HFFc6 (cell line): ENCODE results near the gene RSU1. TPM values are rescaled to one million over a fixed set of nuclear protein-coding genes. Genes with fewer than 3 reads are reported as not detected.

Source experiments
- DNase-seq: peaks from one replicate; pipeline ENCODE4 v3.0.0-alpha.2; 2018
- H3K27ac Mint-ChIP-seq: 2 replicates; pipeline ENCODE4 v1.8.0; 2020; ENCODE audit warnings: mild to moderate bottlenecking, mixed read lengths
- H3K27me3 Mint-ChIP-seq: 2 replicates; pipeline ENCODE4 v1.8.0; 2021; ENCODE audit warnings: mild to moderate bottlenecking, moderate library complexity, mixed read lengths; ENCODE audit not compliant: insufficient read depth
- H3K36me3 Mint-ChIP-seq: 2 replicates; pipeline ENCODE4 v1.8.0; 2021; ENCODE audit warnings: low read depth, mixed read lengths
- H3K4me1 Mint-ChIP-seq: 2 replicates; pipeline ENCODE4 v1.8.0; 2020; ENCODE audit warnings: low read depth, mixed read lengths
- H3K4me3 Mint-ChIP-seq: 2 replicates; pipeline ENCODE4 v1.8.0; 2020; ENCODE audit warnings: mild to moderate bottlenecking, moderate library complexity, mixed read lengths
- H3K9me3 Mint-ChIP-seq: 2 replicates; pipeline ENCODE4 v1.8.0; 2020; ENCODE audit warnings: mild to moderate bottlenecking, mixed read lengths
- total RNA-seq, 6 experiments: library from RNA; stranded (reverse); fragmentation: NEBNext Ultra II Directional; extraction: Animal tissue kit (Norgen Biotek cat#: 25700); gene quantifications; 2 replicates in 1 of 6; 3 replicates in 5 of 6; pipeline ENCODE4 v1.2.3, GENCODE V29; 2021
- TF ChIP-seq, protein P1 (sequence below): fragments of 200-600 bp; sonication (generic); IDR thresholded peaks from 2 replicates; pipeline ENCODE4 v1.5.0; 2021; ENCODE audit warnings: antibody characterized with exemption, mild to moderate bottlenecking

Gene RSU1
- total RNA-seq, 6 experiments from 2014 or later: 182 to 239 (median 205) TPM

- TF ChIP-seq, protein P1, sequence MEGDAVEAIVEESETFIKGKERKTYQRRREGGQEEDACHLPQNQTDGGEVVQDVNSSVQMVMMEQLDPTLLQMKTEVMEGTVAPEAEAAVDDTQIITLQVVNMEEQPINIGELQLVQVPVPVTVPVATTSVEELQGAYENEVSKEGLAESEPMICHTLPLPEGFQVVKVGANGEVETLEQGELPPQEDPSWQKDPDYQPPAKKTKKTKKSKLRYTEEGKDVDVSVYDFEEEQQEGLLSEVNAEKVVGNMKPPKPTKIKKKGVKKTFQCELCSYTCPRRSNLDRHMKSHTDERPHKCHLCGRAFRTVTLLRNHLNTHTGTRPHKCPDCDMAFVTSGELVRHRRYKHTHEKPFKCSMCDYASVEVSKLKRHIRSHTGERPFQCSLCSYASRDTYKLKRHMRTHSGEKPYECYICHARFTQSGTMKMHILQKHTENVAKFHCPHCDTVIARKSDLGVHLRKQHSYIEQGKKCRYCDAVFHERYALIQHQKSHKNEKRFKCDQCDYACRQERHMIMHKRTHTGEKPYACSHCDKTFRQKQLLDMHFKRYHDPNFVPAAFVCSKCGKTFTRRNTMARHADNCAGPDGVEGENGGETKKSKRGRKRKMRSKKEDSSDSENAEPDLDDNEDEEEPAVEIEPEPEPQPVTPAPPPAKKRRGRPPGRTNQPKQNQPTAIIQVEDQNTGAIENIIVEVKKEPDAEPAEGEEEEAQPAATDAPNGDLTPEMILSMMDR: no peak
- Mint-ChIP-seq H3K27me3 (no peaks in the 10 kb centered on the region), H3K9me3 (no peaks in the 10 kb centered on the region), H3K36me3 (peaks cover 18% of the 10 kb centered on the region; the same call in 1 of the 2 replicates), H3K4me3 (no peak overlapping the region), H3K4me1 (peaks cover 8% of the 10 kb centered on the region), H3K27ac (no peak overlapping the region)
- no peak for DNase-seq
Measured at GRCh38 chr10:16685551-16685950, 131.7 kb downstream of the RSU1 start.

- Mint-ChIP-seq H3K4me1 (no peaks in the 10 kb centered on the region), H3K9me3 (no peaks in the 10 kb centered on the region), H3K27me3 (no peaks in the 10 kb centered on the region), H3K36me3 (0 out of 2 replicates have a peak, but pooled peaks cover 4% of the 10 kb centered on the region), H3K4me3 (no peak overlapping the region), H3K27ac (no peak overlapping the region)
- TF ChIP-seq, protein P1: no peak
- DNase-seq: no peak
Measured at GRCh38 chr10:16681521-16681920, 135.7 kb downstream of the RSU1 start.

DNA sequence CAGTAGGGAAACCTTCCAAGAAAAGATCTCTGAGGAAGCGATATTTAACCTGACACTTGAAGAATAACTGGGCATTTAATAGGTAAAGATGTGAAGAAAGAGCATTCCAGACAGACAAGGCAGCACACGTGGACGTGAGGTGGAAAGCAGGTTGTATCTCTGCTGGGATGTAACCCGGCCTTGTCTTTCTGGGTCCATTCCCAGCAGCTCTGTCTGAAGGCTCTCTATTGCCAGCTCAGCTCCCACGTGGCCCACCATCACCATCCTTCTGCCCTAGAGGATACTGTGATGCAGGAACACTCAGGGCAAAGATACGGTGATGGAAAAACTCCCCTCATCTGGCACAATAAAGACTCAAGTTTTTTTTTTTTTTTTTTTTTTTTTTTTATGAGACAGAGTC, 137.7 kb downstream of the RSU1 start:
- peaks cover under 1% of the 10 kb centered on the region; the same call in 1 of the 2 replicates for H3K4me1 Mint-ChIP-seq
- H3K27ac Mint-ChIP-seq: no peak overlapping the region
- H3K27me3 Mint-ChIP-seq: no peaks in the 10 kb centered on the region; the same call in 1 of the 2 replicates
- no peaks in the 10 kb centered on the region for H3K9me3 Mint-ChIP-seq
- H3K36me3 Mint-ChIP-seq: peaks cover 12% of the 10 kb centered on the region
- TF ChIP-seq, protein P1: no peak
- no peak for DNase-seq
- H3K4me3 Mint-ChIP-seq: no peak overlapping the region

DNA sequence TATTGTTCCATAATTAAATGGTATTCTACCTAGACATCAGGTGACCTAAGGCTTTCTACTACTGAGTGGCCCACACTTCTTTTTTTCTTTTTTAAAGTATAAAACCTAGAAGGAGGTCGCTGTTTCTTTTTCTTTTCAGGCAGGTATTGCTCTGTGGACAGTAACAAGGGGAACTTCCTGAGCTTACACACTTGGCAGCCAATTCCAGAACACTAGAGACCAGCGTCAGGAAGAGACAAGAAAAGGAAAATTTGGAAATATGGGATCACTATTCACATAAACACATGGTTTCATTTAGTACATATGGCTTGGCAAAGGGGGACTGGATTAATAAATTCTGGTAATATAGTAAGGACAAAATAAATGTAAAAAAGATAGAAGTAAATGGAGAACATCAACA, 141.9 kb downstream of the RSU1 start:
- no peaks in the 10 kb centered on the region; the same call in 1 of the 2 replicates for H3K27me3 Mint-ChIP-seq
- H3K4me1 Mint-ChIP-seq: peaks cover 7% of the 10 kb centered on the region; the same call in 1 of the 2 replicates
- peaks cover 26% of the 10 kb centered on the region for H3K36me3 Mint-ChIP-seq
- TF ChIP-seq, protein P1: no peak
- H3K4me3 Mint-ChIP-seq: no peak overlapping the region
- H3K9me3 Mint-ChIP-seq: no peaks in the 10 kb centered on the region
- no peak for DNase-seq
- H3K27ac Mint-ChIP-seq: no peak overlapping the region

DNA sequence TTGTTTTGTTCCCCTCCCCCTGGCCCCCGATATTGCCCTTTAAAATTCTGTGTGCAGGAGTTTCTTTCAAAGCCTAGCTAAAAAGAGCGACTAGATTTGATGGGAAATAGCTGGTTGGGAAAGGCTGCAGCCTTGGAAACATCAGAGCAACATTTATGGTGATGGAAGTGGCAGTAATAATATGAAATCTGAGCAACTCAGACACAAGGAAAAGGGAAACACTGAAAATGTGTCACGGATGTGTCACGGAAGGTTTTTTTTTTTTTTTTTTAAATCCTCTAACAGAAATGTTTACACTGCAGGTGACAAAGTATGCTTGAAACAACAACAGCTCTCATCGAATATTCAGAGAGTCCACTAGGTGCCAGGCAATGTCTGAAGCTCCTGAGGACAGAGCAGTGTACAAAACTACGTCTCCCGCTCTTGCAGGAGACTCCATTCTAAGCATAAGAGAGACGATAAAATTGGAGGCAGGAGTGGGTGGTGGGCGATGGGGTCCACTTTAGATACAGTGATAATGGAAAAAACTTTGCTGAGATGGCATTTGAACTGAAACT, 143.0 kb downstream of the RSU1 start:
- DNase-seq: no peak
- Mint-ChIP-seq H3K27me3 (no peaks in the 10 kb centered on the region; the same call in 1 of the 2 replicates), H3K36me3 (peaks cover 32% of the 10 kb centered on the region), H3K9me3 (no peaks in the 10 kb centered on the region), H3K4me1 (peaks cover 7% of the 10 kb centered on the region; the same call in 1 of the 2 replicates), H3K4me3 (no peak overlapping the region), H3K27ac (no peak overlapping the region)
- TF ChIP-seq, protein P1: no peak
